Bone marrow (tissue), 2 donors: Measurements from ENCODE around the gene PCNA.
"Not testable (repeated sequence)": the region's sequence is repeated elsewhere in the genome, so short reads cannot be mapped to it uniquely, and the experiment has no call there.

Experiments used
- DNase-seq, 2 donors: peaks; one replicate each; lab custom pipeline; 2025; lab: John Stamatoyannopoulos, UW

The PCNA gene

DNA sequence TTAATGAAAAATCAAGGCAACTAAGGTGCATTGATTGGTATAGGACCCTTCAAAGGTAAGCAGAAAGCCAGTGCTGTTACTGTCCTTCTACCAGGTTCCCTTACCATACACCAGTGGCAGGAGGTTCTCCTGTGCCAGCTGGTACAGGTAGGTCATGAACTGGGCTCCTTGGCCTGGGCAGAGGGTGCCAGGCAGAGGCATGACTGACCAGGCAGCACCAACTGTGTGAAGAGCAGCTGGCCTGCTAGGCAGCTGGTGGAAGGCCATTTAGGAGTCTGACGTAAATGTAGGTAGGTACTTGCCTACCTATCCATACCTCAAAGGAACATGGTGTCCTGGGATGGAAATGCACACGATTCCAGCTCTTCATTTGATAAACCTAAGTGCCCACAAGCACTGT lies 23.3 kb downstream of the PCNA start:
- DNase-seq: no peak

DNA sequence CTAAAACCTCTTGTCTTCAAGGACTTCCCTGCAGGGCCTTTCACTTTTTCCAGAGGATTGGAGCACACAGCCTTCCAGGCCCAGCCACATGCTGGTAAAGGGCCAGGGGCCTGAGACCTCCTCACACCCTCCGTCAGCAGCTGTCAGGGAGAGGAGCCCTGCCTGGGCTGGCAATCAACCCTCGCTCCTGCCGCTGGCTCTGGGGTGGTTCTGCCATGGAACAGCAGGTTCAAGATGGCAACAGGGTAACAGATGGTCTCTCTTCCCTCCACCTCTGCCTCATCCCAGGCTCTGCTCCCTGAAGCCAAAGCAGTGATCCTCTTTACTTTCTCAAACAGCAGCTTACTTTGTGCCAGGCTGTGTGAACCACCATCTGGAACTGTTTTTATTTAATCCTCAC lies 23.8 kb downstream of the PCNA start:
- DNase-seq: no peak

DNA sequence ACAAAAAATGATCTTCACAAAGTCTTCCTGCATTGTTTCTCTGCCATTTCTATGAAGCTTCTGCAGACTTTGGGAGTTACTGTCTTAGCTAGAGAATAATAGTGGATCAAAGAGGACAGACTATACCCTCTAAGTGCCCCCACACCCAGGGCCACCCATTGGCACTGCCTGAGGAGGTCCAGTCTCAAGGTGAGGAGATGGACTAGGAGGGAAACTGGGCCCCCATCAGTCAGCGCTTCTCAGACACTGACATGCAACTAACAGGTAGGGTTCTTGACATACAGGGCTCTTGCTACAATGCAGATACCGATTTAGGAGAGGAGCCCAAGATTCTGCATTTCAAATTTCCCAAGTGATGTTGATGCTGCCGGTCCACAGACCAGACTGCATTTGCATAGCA lies 24.3 kb downstream of the PCNA start:
- DNase-seq: no peak

DNA sequence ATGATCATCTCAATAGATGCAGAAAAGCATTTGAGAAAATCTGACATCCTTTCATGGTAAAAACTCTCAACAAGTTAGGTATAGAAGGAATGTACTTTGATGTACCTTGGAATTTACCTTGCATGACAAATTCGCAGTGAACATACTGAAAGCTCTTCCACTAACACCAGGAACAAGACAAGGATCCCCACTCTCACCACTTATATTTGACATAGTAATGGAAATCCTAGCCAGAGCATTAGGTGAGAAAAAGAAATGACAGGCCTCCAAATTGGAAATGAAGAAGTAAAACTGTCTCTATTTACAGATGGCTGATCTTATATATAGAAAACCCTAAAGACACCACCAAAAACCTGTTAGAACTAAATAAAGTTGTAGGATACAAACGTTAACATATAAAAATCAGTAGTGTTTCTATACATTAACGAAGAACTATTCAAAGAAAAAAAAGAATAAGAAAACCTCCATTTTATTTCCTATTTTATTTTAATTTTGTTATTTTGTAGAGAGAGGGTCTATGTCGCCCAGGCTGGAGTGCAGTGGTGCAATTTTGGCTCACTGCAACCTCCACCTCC lies 26.9 kb downstream of the PCNA start:
- DNase-seq: no peak

DNA sequence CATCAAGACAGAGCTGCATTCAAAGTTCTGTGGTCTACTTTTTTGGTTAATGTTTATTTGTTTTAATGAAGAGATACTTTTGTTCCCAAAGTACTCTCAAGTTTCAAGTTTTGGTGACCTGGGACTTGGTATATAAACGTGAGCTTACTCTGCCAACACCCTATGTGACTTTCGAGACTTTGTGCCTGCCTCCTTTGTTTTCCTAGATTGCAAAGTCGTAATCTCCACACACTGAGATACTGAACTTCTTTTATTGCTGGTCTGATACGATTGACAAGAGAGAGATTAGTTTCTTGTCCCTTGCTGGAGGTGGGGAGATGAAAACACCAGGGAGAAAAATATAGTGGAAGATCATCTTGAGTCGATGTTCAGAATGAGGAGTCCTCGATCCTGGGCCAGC lies 27.9 kb downstream of the PCNA start:
- no peak for DNase-seq

DNA sequence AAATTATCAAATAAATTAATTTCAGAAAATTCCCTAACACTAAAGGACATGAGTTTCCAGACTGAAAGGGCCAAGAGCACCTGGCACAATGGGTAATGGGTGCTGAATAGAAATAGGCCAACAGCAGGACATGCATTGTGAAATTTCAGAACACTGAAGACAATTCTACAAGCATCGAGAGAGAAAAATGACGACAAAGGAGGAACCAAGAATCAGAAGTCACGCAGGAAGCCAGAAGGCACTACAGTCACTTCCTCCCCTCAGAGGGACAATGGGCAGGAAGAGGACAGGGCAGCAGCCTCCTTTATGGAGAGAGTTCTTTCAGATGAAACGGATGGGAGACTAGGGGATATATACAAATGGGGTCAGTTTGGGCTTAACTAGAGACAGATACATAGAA lies 29.6 kb downstream of the PCNA start:
- DNase-seq: peak in 1 of 2 donors; percentile 83

DNA sequence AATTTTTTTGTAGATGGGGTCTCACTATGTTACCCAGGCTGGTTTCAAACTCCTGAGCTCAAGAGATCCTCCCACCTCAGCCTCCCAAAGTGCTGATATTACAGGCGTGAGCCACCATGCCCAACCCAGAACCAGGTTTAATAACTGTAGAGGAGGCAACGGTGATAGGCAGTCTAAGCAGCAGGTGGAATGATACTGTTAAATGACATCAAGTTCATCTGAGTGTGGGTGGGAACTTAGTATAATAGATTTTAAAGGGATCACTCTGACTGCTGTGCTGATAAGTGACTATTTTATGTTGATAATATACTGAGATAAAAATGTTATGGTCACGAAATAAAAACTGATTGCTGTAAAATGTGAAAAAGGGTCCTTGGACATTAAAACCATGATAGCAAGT lies 31.1 kb downstream of the PCNA start:
- no peak for DNase-seq

DNA sequence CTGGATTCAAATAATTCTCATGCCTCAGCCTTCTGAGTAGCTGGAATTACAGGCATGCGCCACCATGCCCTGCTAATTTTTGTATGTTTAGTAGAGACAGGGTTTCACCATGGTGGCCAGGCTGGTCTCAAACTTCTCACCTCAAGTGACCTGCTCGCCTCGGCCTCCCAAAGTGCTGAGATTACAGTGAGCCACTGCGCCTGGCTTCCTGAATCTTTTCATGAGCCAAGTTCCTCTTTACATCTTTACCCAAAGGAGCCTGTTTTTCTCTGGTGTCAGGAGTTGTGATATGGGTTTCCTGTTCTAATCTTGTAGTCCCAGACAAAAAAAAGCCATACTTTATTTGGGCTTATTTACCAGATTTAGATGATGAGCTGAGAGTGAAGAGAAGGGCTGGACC lies 34.4 kb downstream of the PCNA start:
- peak in 1 of 2 donors; percentile 10 for DNase-seq

DNA sequence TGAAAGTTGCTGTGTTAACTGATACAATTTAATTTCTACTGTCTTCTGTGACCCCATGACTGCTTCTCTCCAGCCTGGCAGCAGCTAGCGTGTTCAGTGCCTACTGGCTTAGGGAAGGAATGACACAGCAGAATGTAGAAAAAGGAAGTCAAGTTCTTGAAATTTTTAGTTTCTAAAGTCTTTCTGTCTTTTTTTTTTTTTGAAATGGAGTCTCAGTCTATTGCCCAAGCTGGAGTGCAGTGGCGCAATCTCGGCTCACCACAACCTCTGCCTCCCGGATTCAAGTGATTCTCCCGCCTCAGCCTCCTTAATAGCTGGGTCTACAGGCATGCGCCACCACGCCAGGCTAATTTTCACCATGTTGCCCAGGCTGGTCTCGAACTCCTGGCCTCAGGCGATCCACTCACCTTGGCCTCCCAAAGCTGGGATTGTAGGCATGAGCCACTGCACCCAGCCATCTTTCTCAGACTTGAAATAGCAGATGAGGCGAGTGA lies 39.3 kb downstream of the PCNA start:
- peak; percentile 52 to 98 for DNase-seq

DNA sequence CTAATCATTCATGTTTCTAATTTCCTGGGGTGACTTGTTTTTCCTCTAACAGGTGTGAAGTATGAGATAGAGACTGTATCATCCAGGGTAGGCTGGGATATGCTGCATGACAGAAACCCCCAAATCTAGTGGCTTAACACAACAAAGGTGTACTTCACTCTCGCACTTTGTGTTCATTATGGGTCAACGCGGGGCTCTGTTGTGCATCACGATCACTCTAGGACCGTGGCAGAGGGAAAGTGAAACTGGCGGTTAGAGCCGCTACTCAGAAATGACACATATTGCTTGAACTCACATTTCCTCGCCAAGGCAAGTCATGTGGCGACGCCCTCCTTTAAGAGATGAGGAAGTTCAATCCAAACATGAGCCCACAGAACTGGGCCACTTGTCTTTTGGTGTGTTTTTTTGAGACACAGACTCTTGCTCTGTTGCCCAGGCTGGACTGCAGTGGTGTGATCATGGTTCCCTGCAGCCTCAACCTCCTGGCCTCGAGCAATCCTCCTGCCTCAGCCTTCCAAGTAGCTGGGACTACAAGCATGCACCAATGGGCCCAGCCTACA lies 41.3 kb downstream of the PCNA start:
- DNase-seq: peak; percentile 35 to 87

DNA sequence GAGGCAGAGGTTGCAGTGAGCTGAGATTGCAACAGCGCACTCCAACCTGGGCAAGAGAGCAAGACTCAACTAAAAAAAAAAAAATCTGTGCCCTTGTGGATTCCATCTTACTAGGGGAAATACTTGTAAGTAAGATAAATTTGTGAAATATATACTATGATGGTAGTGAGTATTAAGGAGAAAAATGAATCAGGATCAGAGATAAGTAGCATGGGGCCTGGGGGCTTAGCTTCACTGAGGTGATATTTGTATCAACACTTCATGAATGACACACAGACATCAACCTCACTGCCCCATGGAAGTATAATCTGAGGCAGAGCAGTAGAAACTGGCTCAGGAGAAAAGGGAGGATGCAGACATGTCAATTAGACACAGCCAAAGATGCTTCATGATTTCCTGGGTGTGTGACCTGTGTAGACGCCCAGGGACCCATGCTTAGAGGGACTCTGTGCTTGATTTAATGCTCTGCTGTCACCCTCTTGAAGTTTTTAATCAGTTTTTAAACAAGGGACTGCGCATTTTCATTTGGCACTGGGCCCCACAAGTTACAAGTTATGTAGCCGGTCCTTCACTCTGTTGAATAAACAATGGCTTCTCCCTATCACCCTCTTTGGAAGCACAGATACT lies 41.9 kb downstream of the PCNA start:
- DNase-seq: no peak

DNA sequence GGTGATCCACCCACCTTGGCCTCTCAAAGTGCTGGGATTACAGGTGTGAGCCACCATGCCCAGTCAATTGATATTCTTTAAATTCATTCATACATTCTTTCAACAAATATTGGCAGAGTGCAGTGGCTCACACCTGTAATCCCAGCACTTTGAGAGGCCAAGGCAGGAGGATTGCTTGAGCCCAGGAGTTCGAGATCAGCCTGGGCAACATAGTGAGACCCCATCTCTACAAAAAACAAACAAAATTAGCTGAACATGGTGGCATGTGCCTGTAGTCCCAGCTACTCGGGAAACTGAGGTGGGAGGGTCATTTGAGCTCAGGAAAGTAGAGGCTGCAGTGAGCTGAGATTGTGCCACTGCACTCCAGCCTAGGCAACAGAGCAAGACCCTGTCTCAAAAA lies 42.8 kb downstream of the PCNA start:
- DNase-seq: not testable (repeated sequence)

DNA sequence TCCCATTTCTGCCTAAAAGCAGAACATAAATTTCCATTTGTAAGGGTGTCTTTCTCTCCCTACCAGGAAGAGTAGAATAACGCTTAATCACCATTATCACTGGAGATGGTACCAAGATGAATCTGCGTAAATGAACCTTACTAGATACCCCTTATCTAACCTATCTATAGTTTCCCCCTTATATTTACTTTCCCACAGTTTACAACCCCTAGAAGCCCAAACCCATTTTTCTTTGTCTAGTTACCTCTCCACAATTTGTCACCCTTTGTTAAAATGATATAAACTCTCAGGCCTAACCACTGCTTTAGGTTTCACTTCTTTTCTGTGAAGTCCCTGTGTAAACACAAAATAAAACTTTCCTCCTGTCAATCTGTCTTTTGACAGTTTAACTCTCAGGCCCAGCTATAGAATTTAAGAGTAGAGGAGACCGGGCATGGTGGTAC lies 45.5 kb downstream of the PCNA start:
- no peak for DNase-seq

DNA sequence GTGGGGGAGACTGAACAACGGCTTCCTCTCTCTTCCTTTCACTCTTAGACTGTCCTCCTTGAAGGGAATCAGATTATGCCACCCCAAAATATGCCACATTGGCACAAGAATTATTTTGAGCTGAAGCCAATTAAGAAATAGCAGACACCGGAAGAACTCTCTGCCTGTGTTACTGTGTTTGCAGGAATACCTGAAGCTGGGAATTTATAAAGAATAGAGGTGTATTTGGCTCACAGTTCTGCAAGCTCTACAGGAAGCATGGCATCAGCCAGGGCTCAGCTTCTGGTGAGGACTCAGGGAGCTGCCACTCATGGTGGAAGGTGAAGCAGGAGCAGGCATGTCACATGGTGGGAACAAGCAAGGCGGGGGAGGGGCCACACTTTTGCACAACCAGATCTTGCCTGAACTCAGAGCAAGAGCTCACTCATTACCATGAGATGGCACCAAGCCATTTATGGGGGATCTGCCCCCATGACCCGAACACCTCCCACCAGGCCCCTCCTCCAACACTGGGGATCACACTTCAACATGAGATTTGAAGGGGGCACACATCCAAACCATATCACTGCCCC lies 46.0 kb downstream of the PCNA start:
- DNase-seq: no peak

DNA sequence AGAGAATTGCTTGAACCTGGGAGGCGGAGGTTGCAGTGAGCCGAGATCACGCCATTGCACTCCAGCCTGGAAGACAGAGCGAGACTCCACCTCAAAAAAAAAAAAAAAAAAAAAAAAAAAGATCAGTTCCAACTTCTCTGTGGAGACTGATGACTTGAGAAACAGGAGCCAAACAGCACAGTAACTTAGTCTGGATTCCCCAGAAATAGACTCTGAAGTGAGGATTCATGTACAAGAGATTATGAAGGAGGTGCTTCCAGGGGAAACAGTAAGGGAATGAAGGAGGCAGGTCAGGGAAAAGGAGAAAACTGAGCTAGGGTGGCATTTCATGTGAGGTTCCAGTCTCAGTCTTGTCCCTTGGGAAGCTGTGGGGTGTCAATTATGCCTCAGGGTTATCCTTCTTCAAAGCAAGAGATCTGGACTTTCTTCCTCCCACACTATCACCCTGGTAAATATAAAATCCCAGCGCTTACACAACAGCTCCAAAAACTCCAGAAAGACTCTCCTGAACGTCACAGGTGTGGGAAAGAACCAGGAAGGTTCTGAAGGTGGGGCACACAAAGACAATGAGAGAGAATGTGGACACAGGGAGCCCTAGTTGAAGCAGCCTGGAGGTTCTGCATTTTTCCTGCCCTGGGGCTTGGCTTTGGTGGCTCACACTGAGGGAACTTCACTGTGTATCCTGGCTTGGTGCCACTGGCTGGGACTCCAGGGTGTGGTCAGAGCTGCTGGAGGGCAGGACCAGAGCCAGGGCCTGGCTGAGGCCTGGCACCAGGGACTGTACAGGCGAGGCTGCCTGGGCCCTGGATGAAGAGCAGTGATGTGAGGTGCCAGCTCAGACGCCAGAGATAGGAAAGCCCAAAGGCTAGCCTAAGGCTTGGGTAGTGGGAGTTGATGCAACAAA lies 46.8 kb downstream of the PCNA start:
- DNase-seq: peak in 1 of 2 donors; percentile 20

DNA sequence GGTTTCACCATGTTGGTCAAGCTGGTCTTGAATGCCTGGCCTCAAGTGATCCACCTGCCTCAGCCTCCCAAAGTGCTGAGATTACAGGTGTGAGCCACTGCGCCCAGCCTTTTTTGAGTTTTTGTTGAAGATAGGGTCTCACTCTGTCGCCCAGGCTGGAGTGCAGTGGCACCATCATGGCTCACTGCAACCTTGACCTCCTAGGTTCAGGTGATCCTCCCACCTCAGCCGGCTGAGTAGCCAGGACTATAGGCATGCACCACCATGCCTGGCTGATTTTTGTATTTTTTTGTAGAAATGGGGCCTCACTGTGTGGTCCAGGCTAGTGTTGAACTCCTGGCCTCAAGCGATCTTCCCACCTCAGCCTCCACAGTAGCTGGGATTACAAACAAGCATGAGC lies 47.8 kb downstream of the PCNA start:
- not testable (repeated sequence) for DNase-seq

DNA sequence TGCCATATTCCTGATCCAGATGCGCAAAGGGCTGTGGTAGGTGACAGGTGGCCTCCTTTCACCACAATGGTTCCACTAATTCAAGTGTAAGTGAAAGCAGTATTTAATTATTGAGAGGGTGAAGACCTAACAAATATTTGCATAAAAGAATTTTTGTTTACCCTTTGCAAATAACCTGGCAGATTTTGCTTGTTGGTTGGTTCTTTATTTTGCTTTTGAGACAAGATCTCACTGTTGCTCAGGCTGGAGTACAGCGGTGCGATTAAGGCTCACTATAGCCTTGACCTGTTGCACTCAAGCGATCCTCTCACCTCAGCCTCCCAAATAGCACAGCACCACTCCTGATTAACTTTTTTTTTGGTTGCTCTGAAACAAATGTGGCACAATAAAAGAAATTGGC lies 49.2 kb downstream of the PCNA start:
- DNase-seq: no peak

DNA sequence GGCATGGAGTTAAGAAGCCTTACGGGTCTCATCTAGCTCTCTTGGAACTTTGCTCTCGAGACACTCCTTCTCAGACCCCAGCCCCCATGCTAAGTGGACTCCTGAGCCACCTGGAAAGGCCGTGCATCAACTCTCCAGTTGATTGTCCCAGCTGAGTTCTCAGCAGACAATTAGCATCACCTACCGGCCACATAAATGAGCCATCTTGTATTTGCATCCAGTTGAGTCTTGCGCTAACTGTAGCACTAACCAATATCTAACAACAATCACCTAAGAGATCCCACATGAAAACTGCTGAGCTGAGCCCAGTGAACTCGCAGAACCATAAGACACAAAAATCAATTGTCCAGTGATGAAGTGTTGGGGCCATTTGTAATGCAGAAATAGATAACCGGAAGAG lies 49.7 kb downstream of the PCNA start:
- DNase-seq: no peak

DNA sequence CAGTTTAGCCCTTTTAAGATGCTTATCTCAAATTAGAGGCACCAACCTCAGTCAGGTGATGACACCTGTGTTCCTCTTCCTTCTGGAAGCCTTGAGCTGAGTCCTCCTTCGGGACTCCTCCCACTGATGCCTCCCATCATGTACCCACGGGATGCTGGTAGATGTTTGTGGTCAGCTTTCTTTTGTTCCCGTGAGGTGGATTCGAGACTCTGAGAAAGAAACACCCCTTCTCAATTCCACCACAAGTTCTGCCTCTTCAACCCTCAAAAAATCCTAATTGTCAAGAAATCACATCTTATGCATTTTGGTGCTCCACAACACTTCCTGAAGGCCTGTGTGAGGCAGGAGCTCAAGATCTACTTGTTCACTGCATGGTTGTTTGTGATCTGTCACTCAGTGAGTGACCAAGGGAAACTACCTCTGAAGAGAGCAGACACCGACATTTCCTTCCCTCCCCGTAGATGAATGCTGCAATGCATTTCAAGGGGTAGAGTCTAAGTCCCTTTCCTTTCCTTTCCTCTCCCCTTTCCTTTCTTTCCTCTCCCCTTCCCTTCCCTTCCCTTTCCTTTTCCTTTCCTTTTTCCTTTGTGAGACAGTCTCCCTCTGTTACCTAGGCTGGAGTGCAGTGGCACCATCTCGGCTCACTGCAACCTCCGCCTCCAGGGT lies 50.5 kb downstream of the PCNA start:
- DNase-seq: no peak

DNA sequence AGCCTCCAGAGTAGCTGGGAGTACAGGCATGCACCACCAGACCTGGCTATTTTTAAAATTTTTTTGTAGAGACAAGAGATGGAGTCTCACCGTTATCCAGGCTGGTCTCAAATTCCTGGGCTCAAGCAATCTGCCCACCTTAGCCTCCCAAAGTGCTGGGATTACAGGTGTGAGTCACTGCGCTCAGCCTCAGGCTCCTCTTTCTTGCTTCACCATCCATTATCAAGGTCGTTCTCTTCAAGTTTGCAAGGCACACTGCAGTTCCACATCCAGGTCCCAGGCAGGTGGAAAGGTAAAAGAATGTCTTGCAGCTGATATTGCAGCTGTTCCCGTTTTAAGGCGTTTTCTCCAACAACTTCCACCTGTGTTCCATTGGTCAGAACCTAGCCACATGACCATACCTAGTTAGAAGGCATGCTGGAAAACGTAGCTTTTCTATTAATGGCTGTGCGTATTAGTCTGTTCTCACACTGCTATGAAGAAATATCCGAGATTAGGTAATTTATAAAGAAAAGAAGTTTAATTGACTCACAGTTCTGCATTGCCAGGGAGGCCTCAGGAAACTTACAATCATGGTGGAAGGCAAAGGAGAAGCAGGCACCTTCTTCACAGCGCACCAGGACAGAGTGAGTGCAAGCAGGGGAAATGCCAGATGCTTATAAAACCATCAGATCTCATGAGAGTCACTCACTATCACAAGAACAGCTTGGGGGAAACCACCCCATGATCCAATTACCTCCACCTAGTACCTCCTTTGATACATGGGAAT lies 51.7 kb downstream of the PCNA start:
- no peak for DNase-seq

DNA sequence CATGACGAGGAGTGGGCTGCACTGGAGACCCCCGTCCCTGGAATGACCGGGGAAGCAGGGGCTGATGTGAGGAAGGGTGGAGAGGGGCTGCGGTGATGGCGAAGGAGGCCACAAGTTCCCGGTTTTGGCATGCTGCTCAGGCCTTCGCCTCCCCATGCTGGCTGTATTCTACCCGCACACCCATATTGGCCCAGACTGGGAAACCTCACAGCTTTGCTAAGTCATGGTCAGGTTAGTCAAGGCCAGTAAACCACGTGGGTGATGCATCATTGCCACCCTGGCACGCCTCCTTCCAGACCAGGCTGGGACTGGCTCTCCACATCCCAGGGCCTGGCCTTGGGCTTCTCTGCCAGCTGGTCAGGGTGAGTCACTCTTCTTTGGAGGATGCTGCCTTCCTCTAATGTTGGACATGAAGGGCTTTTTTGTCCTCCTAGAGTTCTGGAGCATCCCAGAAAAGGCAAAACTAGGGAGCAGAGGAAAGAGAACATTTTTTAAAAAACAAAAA lies 53.8 kb downstream of the PCNA start:
- DNase-seq: peak in 1 of 2 donors; percentile 57
